HPDE6-E6E7 (cell line): ENCODE measurements around the gene DHX57.

Source experiments
- DNase-seq: peaks from one replicate; pipeline ENCODE4 v3.0.0; 2011; ENCODE audit warnings: missing footprints; ENCODE audit errors: extremely low spot score

Gene DHX57

GRCh38 chr2:38751596-38752410, 123.9 kb downstream of the DHX57 start:
- DNase-seq, result no peak

- peak; percentile 97 for DNase-seq
Measured at GRCh38 chr2:38750891-38751595, 124.7 kb downstream of the DHX57 start, which contains the start of gene SRSF7. Gene SRSF7 (minus strand): TSS chr2:38751361. CDS start chr2:38751256, 105 bp downstream.

- peak; percentile 50 for DNase-seq
Measured at GRCh38 chr2:38750011-38750890, 125.5 kb downstream of the DHX57 start.

GRCh38 chr2:38748943-38749804, 126.6 kb downstream of the DHX57 start:
- DNase-seq, result no peak

- DNase-seq, result no peak
Measured at GRCh38 chr2:38748391-38748790, 127.3 kb downstream of the DHX57 start.

- no peak for DNase-seq
Measured at GRCh38 chr2:38747819-38748218, 127.9 kb downstream of the DHX57 start.
